Liver (tissue), 3 donors: ENCODE measurements around the gene ZNF438.

Experiments used
- GABPA ChIP-seq, 2 donors: IDR thresholded peaks in 1 of 2; conservative IDR thresholded peaks in 1 of 2; 2 replicates each; pipeline ENCODE4 v1.6.1; 2016; ENCODE audit warnings: antibody characterized with exemption in 2 of 2, mild to moderate bottlenecking in 1 of 2, moderate library complexity in 1 of 2
- RAD21 ChIP-seq, 2 donors: IDR thresholded peaks; 2 replicates each; pipeline ENCODE4 v1.6.1; 2016; ENCODE audit warnings: antibody characterized with exemption in 2 of 2, mild to moderate bottlenecking in 2 of 2
- SP1 ChIP-seq: IDR thresholded peaks from 2 replicates; pipeline ENCODE4 v1.6.1; 2018; ENCODE audit warnings: antibody characterized with exemption, mild to moderate bottlenecking
- TF ChIP-seq, protein P1 (sequence below): fragments of 150-350 bp; IDR thresholded peaks from 2 replicates; pipeline ENCODE4 v1.5.1; 2017; ENCODE audit warnings: improper control_type of control experiment, low read depth, low read length; ENCODE audit not compliant: missing input control
- TF ChIP-seq, protein P2 (sequence below): IDR thresholded peaks from 2 replicates; pipeline ENCODE4 v1.6.1; 2016; ENCODE audit warnings: antibody characterized with exemption, mild to moderate bottlenecking
- TF ChIP-seq, protein P3 (sequence below): IDR thresholded peaks from 2 replicates; pipeline ENCODE4 v1.6.1; 2016; ENCODE audit warnings: antibody characterized with exemption
- donor health status: healthy.
- donor health status: healthy.

DNA sequence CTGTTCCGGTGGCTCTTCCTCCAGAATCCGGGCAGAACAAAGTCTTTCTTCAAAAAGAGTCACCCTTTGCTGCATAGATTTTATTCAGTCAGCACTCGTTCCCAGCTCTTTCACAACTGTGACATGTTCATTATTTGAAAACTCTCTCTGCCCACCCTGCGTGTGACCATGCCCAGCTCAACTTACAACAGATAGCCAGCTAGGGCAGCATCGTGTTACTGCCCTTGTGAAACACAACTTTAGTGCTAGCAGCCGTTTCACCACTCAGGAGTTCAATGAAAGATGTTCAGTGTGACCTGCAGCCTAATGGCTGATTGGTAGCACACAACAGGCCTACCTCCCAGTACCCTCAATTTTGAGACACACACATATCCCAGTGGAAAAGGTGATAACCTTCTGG is 57.9 kb downstream of the ZNF438 start:
- TF ChIP-seq, protein P1, sequence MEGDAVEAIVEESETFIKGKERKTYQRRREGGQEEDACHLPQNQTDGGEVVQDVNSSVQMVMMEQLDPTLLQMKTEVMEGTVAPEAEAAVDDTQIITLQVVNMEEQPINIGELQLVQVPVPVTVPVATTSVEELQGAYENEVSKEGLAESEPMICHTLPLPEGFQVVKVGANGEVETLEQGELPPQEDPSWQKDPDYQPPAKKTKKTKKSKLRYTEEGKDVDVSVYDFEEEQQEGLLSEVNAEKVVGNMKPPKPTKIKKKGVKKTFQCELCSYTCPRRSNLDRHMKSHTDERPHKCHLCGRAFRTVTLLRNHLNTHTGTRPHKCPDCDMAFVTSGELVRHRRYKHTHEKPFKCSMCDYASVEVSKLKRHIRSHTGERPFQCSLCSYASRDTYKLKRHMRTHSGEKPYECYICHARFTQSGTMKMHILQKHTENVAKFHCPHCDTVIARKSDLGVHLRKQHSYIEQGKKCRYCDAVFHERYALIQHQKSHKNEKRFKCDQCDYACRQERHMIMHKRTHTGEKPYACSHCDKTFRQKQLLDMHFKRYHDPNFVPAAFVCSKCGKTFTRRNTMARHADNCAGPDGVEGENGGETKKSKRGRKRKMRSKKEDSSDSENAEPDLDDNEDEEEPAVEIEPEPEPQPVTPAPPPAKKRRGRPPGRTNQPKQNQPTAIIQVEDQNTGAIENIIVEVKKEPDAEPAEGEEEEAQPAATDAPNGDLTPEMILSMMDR: no peak
- TF ChIP-seq, protein P2, sequence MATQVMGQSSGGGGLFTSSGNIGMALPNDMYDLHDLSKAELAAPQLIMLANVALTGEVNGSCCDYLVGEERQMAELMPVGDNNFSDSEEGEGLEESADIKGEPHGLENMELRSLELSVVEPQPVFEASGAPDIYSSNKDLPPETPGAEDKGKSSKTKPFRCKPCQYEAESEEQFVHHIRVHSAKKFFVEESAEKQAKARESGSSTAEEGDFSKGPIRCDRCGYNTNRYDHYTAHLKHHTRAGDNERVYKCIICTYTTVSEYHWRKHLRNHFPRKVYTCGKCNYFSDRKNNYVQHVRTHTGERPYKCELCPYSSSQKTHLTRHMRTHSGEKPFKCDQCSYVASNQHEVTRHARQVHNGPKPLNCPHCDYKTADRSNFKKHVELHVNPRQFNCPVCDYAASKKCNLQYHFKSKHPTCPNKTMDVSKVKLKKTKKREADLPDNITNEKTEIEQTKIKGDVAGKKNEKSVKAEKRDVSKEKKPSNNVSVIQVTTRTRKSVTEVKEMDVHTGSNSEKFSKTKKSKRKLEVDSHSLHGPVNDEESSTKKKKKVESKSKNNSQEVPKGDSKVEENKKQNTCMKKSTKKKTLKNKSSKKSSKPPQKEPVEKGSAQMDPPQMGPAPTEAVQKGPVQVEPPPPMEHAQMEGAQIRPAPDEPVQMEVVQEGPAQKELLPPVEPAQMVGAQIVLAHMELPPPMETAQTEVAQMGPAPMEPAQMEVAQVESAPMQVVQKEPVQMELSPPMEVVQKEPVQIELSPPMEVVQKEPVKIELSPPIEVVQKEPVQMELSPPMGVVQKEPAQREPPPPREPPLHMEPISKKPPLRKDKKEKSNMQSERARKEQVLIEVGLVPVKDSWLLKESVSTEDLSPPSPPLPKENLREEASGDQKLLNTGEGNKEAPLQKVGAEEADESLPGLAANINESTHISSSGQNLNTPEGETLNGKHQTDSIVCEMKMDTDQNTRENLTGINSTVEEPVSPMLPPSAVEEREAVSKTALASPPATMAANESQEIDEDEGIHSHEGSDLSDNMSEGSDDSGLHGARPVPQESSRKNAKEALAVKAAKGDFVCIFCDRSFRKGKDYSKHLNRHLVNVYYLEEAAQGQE: no peak
- TF ChIP-seq SP1: no peak
- TF ChIP-seq, protein P3, sequence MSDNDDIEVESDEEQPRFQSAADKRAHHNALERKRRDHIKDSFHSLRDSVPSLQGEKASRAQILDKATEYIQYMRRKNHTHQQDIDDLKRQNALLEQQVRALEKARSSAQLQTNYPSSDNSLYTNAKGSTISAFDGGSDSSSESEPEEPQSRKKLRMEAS: no peak
- no peak for TF ChIP-seq GABPA (IDR thresholded peaks at IDR 0.05 in 1 of 2, conservative IDR thresholded peaks at IDR 0.05 in 1 of 2)
- TF ChIP-seq RAD21 (IDR thresholded peaks at IDR 0.05): no peak
